Measurements from ENCODE around the gene NPFF. TPM values are rescaled to one million over a fixed set of nuclear protein-coding genes. Genes with fewer than 3 reads are reported as not detected.

NPFF gene
- polyA plus RNA-seq, 2 donors = 0.12 TPM; not detected in 1

DNA sequence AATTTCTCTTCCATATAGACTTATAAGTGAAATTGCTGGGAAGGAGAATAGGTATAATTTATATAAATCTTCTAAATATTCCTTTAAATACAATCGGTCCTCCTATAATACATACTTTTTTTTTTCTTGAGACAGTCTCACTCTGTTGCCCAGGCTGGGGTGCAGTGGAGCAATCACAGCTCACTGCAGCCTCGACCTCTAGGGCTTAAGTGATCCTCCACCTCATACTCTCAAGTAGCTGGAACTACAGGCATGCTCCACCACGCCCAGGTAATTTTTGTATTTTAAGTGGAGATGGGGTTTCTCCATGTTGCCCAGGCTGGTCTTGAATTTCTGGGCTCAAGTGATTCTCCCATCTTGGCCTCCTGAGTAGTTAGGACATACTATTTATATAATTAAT, 29.7 kb upstream of the NPFF start:
- WGBS, 2 donors = 77 to 88% methylated on average over 3 of the region's 3 CpGs
- Histone ChIP-seq H3K9me3 (ENCODE audit: control insufficient read depth in 2 of 2, insufficient read depth in 1 of 2, low read depth in 1 of 2, low read length in 1 of 2) (no peaks in the 10 kb centered on the region), H3K27ac (ENCODE audit: low read depth in 2 of 2, low read length in 1 of 2) (no peak overlapping the region), H3K27me3 (ENCODE audit: control insufficient read depth in 1 of 2, insufficient read depth in 2 of 2, low read length in 2 of 2) (no peaks in the 10 kb centered on the region), H3K4me1 (ENCODE audit: control insufficient read depth in 2 of 2, insufficient read depth in 2 of 2, low read length in 1 of 2) (no peaks in the 10 kb centered on the region), H3K36me3 (ENCODE audit: control insufficient read depth in 2 of 2, insufficient read depth in 2 of 2, low read length in 1 of 2) (peaks cover 9 to 18% of the 10 kb centered on the region in 2 donors), H3K4me3 (ENCODE audit: low read depth in 1 of 2, low read length in 2 of 2) (no peak overlapping the region)

DNA sequence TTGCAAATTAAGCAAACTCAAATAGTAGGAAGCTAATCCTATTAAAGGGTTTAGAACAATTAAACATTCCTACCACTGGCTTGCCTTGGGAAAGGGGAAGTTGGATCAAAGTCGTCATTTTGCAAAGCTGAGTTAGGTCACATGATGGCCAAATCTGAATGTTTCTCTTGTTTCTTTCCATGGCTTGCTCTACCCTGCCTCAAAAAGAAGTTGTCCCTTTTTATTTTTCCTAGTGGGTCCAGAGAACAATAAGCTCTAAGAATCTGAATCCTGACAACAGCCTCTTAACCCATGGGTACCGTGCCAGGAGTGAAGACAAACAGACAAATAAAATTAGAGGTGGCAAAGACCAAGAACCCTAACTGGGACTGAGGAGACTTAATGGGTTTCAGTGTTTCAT, 26.2 kb upstream of the NPFF start:
- H3K36me3 ChIP-seq (ENCODE audit: control insufficient read depth in 2 of 2, insufficient read depth in 2 of 2, low read length in 1 of 2) = peaks cover 9 to 21% of the 10 kb centered on the region in 2 donors

DNA sequence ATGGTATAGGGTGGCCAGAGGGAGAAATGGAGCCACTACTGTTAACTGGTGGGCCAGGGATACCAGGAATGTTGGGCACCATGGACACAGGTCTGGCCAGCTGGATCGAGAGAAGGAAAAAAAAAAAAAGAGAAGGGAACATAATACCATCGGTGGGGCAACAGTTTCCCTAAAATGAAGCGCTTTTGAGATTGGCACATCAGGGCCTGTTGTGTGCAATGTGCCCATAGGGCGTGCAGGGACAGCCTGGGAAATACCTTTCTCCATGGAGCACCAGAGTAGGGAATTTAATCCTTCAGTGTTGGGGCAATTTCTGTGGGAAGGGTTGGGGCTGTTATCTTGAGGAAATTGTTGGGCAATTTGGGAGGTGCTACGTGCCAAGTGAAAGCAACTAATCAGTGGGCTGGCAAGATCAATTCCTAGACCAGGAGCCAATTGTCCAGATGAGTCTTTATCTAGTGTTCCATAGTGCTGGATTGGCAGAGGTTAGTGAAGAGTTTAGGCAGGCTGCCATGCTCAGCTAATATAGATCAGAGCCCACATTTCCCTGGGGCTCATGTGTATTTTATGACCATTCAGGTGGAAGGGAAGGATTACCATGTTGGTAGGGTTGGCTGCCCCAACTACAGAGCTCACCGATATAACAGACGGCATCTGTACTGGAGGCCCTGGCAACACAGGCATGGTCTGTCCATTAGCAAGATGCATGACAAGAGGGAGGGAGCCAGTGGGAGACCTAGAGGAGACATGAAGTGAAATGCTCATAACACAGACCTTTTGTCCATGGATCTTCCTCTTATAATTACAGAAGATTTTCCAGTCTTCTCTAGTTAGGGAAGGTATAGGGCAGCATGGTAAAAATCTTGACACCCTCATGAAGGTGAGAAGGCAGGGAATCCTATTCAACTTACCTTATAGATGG, 25.5 kb upstream of the NPFF start:
- Histone ChIP-seq H3K27ac (ENCODE audit: low read depth in 2 of 2, low read length in 1 of 2) (no peak overlapping the region), H3K4me3 (ENCODE audit: low read depth in 1 of 2, low read length in 2 of 2) (no peak overlapping the region), H3K4me1 (ENCODE audit: control insufficient read depth in 2 of 2, insufficient read depth in 2 of 2, low read length in 1 of 2) (no peaks in the 10 kb centered on the region), H3K27me3 (ENCODE audit: control insufficient read depth in 1 of 2, insufficient read depth in 2 of 2, low read length in 2 of 2) (no peaks in the 10 kb centered on the region), H3K36me3 (ENCODE audit: control insufficient read depth in 2 of 2, insufficient read depth in 2 of 2, low read length in 1 of 2) (peaks cover 9 to 21% of the 10 kb centered on the region in 2 donors), H3K9me3 (ENCODE audit: control insufficient read depth in 2 of 2, insufficient read depth in 1 of 2, low read depth in 1 of 2, low read length in 1 of 2) (no peaks in the 10 kb centered on the region)
- WGBS, 2 donors = 91 to 94% methylated on average over 7 of the region's 7 CpGs

More for the DNA sequence above, 26.2 kb upstream of the NPFF start:
- Histone ChIP-seq H3K27ac (ENCODE audit: low read depth in 2 of 2, low read length in 1 of 2) (no peak overlapping the region), H3K27me3 (ENCODE audit: control insufficient read depth in 1 of 2, insufficient read depth in 2 of 2, low read length in 2 of 2) (no peaks in the 10 kb centered on the region), H3K4me3 (ENCODE audit: low read depth in 1 of 2, low read length in 2 of 2) (no peak overlapping the region), H3K4me1 (ENCODE audit: control insufficient read depth in 2 of 2, insufficient read depth in 2 of 2, low read length in 1 of 2) (no peaks in the 10 kb centered on the region), H3K9me3 (ENCODE audit: control insufficient read depth in 2 of 2, insufficient read depth in 1 of 2, low read depth in 1 of 2, low read length in 1 of 2) (no peaks in the 10 kb centered on the region)
- 78 to 80% methylated on average over 2 of the region's 2 CpGs for WGBS, 2 donors

DNA sequence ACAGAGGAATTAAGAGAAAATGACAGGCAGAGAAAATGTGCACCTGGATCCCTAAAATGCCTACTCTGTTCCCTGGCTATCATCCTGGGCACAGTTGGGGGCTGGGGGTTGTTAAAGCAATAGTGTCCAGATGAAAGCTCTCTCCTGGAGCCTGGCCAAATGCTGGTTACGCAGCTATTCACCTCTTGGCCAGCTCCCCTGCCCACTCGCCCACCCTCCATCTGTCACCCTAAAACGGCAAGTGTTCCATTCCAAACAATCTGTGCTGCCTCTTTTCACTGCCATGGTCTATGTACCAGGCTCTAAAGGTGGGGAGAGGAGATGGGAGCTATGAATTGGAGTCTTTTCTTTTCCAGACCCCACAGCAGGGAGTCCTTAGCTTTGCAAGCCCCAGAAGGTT, 24.7 kb upstream of the NPFF start:
- no peak overlapping the region for H3K27ac ChIP-seq (ENCODE audit: low read depth in 2 of 2, low read length in 1 of 2)
- no peak overlapping the region for H3K4me3 ChIP-seq (ENCODE audit: low read depth in 1 of 2, low read length in 2 of 2)
- H3K36me3 ChIP-seq (ENCODE audit: control insufficient read depth in 2 of 2, insufficient read depth in 2 of 2, low read length in 1 of 2) = peaks cover 9 to 21% of the 10 kb centered on the region in 2 donors
- H3K9me3 ChIP-seq (ENCODE audit: control insufficient read depth in 2 of 2, insufficient read depth in 1 of 2, low read depth in 1 of 2, low read length in 1 of 2) = no peaks in the 10 kb centered on the region
- WGBS, 2 donors = 63 to 68% methylated on average over 3 of the region's 3 CpGs
- no peaks in the 10 kb centered on the region for H3K27me3 ChIP-seq (ENCODE audit: control insufficient read depth in 1 of 2, insufficient read depth in 2 of 2, low read length in 2 of 2)
- H3K4me1 ChIP-seq (ENCODE audit: control insufficient read depth in 2 of 2, insufficient read depth in 2 of 2, low read length in 1 of 2) = no peaks in the 10 kb centered on the region

DNA sequence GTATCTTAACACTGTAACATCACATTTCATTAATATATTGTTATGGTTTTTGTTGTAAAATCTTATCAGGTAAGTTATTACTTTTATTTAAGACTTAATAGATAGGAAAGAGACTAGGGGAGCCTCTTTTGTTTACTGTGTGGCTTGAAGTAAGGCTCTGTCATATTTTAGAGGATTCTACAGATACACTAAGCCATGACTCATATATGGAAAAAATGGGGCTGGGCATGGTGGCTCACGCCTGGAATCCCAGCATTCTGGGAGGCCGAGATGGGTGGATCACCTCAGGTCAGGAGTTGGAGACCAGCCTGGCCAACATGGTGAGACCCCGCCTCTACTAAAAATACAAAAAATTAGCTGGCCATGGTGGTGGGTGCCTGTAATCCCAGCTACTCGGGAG, 23.6 kb upstream of the NPFF start:
- peaks cover 9 to 20% of the 10 kb centered on the region in 2 donors for H3K36me3 ChIP-seq (ENCODE audit: control insufficient read depth in 2 of 2, insufficient read depth in 2 of 2, low read length in 1 of 2)
- 76 to 79% methylated on average over 4 of the region's 4 CpGs for WGBS, 2 donors

DNA sequence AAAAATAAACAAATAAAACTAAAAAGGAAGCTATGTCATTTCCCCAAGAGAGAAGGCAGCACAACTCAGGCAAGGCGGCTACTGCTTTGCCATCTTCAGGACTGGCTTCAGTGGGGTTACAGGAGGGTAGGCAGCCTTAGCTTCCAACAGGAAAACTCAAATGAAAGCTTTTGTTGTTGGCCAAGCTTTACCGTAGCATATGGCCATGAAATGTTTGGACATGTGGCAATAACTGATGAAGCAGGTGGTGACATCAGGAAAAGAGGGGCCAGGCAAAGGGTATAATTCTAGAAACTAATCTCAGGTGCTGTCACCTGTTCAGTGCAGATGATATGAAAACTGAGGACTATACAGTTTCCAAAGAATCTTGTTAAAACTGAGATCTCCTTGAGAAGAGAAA, 22.8 kb upstream of the NPFF start:
- H3K27ac ChIP-seq (ENCODE audit: low read depth in 2 of 2, low read length in 1 of 2) = no peak overlapping the region
- no peaks in the 10 kb centered on the region for H3K27me3 ChIP-seq (ENCODE audit: control insufficient read depth in 1 of 2, insufficient read depth in 2 of 2, low read length in 2 of 2)
- WGBS, 2 donors = 94 to 95% methylated on average over 2 of the region's 2 CpGs
- H3K9me3 ChIP-seq (ENCODE audit: control insufficient read depth in 2 of 2, insufficient read depth in 1 of 2, low read depth in 1 of 2, low read length in 1 of 2) = no peaks in the 10 kb centered on the region
- peaks cover 9 to 18% of the 10 kb centered on the region in 2 donors for H3K36me3 ChIP-seq (ENCODE audit: control insufficient read depth in 2 of 2, insufficient read depth in 2 of 2, low read length in 1 of 2)
- H3K4me3 ChIP-seq (ENCODE audit: low read depth in 1 of 2, low read length in 2 of 2) = no peak overlapping the region
- no peaks in the 10 kb centered on the region for H3K4me1 ChIP-seq (ENCODE audit: control insufficient read depth in 2 of 2, insufficient read depth in 2 of 2, low read length in 1 of 2)

More for the DNA sequence above, 23.6 kb upstream of the NPFF start:
- Histone ChIP-seq H3K27me3 (ENCODE audit: control insufficient read depth in 1 of 2, insufficient read depth in 2 of 2, low read length in 2 of 2) (no peaks in the 10 kb centered on the region), H3K27ac (ENCODE audit: low read depth in 2 of 2, low read length in 1 of 2) (no peak overlapping the region), H3K4me1 (ENCODE audit: control insufficient read depth in 2 of 2, insufficient read depth in 2 of 2, low read length in 1 of 2) (no peaks in the 10 kb centered on the region), H3K4me3 (ENCODE audit: low read depth in 1 of 2, low read length in 2 of 2) (no peak overlapping the region), H3K9me3 (ENCODE audit: control insufficient read depth in 2 of 2, insufficient read depth in 1 of 2, low read depth in 1 of 2, low read length in 1 of 2) (no peaks in the 10 kb centered on the region)

DNA sequence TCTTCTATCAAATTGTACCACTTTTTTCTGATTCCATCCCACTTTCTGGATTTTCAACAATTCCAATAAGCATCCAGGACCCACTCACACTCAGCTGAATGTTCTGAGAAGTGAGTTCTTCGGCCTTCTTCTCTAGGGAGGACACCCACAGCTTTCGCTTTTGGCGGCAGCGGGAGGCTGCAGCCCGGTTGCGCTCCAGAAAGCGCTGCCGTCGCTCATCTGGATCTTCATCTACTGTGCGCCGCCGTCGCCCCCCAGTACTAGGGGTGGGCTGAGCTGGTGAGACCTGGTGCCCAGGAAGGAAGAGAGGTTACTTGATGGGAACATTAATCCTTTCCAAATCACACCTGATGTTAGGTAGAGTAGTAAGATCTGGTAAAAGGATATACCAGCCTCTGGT, 17.2 kb upstream of the NPFF start:
- Histone ChIP-seq H3K27me3 (ENCODE audit: control insufficient read depth in 1 of 2, insufficient read depth in 2 of 2, low read length in 2 of 2) (no peaks in the 10 kb centered on the region), H3K4me3 (ENCODE audit: low read depth in 1 of 2, low read length in 2 of 2) (no peak overlapping the region), H3K4me1 (ENCODE audit: control insufficient read depth in 2 of 2, insufficient read depth in 2 of 2, low read length in 1 of 2) (no peaks in the 10 kb centered on the region), H3K36me3 (ENCODE audit: control insufficient read depth in 2 of 2, insufficient read depth in 2 of 2, low read length in 1 of 2) (peaks cover 11 to 18% of the 10 kb centered on the region in 2 donors), H3K27ac (ENCODE audit: low read depth in 2 of 2, low read length in 1 of 2) (no peak overlapping the region), H3K9me3 (ENCODE audit: control insufficient read depth in 2 of 2, insufficient read depth in 1 of 2, low read depth in 1 of 2, low read length in 1 of 2) (no peaks in the 10 kb centered on the region)
- WGBS, 2 donors = 92 to 96% methylated on average over 13 of the region's 13 CpGs

DNA sequence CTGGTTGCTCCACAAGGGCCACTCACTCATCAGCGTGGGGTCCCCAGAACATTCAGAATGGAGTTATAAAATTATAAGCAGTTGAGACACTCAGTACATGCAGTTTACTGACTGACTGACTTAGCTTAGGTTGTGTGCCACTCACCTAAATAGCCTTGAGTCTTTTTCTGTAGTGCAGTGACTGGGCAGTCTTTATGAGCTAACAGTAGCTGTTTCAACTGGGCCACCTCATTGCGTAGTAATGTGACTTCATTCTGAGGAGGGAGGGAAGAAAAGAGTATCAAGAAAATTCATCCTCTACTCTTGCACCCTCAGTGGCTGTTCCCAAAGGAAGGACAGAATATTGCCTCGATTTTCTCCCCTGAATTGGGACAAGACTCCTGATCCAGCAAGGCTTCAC, 15.8 kb upstream of the NPFF start:
- WGBS, 2 donors = 92 to 93% methylated on average over 3 of the region's 3 CpGs
- H3K4me3 ChIP-seq (ENCODE audit: low read depth in 1 of 2, low read length in 2 of 2) = no peak overlapping the region
- H3K27ac ChIP-seq (ENCODE audit: low read depth in 2 of 2, low read length in 1 of 2) = no peak overlapping the region
- H3K36me3 ChIP-seq (ENCODE audit: control insufficient read depth in 2 of 2, insufficient read depth in 2 of 2, low read length in 1 of 2) = peaks cover 11 to 18% of the 10 kb centered on the region in 2 donors
- no peaks in the 10 kb centered on the region for H3K9me3 ChIP-seq (ENCODE audit: control insufficient read depth in 2 of 2, insufficient read depth in 1 of 2, low read depth in 1 of 2, low read length in 1 of 2)
- H3K4me1 ChIP-seq (ENCODE audit: control insufficient read depth in 2 of 2, insufficient read depth in 2 of 2, low read length in 1 of 2) = no peaks in the 10 kb centered on the region
- no peaks in the 10 kb centered on the region for H3K27me3 ChIP-seq (ENCODE audit: control insufficient read depth in 1 of 2, insufficient read depth in 2 of 2, low read length in 2 of 2)

DNA sequence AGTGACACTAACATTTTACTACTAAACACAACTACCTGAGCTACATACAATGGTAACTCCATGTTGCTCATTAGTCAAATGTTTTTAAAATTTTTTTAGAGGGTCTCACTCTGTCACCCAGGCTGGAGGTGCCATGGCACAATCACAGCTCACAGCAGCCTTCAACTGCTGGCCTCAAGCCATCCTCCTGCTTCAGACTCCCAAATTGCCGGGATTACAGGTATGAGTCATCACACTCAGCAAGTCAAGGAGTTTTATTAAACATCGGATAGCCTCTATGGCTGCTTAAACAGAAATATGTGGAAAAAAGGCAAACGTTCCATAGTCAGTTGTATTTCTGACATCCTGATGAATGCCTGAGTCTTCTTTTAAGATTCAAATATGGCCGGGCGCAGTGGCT, 11.1 kb upstream of the NPFF start:
- H3K27ac ChIP-seq (ENCODE audit: low read depth in 2 of 2, low read length in 1 of 2) = no peak overlapping the region
- H3K4me1 ChIP-seq (ENCODE audit: control insufficient read depth in 2 of 2, insufficient read depth in 2 of 2, low read length in 1 of 2) = no peaks in the 10 kb centered on the region
- no peak overlapping the region for H3K4me3 ChIP-seq (ENCODE audit: low read depth in 1 of 2, low read length in 2 of 2)
- H3K9me3 ChIP-seq (ENCODE audit: control insufficient read depth in 2 of 2, insufficient read depth in 1 of 2, low read depth in 1 of 2, low read length in 1 of 2) = no peaks in the 10 kb centered on the region
- 66 to 78% methylated on average over 5 of the region's 5 CpGs for WGBS, 2 donors
- no peaks in the 10 kb centered on the region for H3K27me3 ChIP-seq (ENCODE audit: control insufficient read depth in 1 of 2, insufficient read depth in 2 of 2, low read length in 2 of 2)
- peaks cover 16 to 34% of the 10 kb centered on the region in 2 donors for H3K36me3 ChIP-seq (ENCODE audit: control insufficient read depth in 2 of 2, insufficient read depth in 2 of 2, low read length in 1 of 2)
